GM12864 (cell line): Measurements from ENCODE around the gene KAT2B.

ENCODE experiments used
- DNase-seq: peaks from one replicate; pipeline ENCODE4 v3.0.0-alpha.2; 2011; ENCODE audit warnings: low read depth
- H3K4me3 ChIP-seq: 2 replicates; pipeline ENCODE4 v1.5.1; 2011; ENCODE audit warnings: mild to moderate bottlenecking, low read depth, low read length, control low read depth
- TF ChIP-seq, protein P1 (sequence below): IDR thresholded peaks from 2 replicates; pipeline ENCODE4 v1.5.1; 2011; ENCODE audit warnings: low read depth, mild to moderate bottlenecking, moderate library complexity, low read length, control low read depth, inconsistent platforms; ENCODE audit errors: missing control alignments

KAT2B gene

DNA sequence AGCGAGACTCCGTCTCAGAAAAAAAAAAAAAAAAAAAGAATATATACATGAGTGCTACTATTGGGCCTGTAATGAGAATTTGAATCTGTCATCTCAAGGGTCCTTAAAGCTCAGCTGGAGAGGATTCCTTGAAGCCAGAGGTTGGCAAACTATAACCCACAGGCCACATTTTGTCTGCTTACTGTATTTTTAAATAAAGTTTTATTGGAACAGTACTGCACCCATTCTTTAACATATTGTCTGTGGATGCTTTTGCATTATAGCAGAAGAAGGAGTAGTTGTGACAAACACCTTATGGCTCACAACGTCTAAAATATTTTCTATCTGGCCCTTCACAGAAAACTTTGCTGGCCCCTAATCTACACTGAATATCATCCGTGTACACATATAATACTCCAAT, 85.0 kb downstream of the KAT2B start:
- no peak overlapping the region for H3K4me3 ChIP-seq
- TF ChIP-seq, protein P1, sequence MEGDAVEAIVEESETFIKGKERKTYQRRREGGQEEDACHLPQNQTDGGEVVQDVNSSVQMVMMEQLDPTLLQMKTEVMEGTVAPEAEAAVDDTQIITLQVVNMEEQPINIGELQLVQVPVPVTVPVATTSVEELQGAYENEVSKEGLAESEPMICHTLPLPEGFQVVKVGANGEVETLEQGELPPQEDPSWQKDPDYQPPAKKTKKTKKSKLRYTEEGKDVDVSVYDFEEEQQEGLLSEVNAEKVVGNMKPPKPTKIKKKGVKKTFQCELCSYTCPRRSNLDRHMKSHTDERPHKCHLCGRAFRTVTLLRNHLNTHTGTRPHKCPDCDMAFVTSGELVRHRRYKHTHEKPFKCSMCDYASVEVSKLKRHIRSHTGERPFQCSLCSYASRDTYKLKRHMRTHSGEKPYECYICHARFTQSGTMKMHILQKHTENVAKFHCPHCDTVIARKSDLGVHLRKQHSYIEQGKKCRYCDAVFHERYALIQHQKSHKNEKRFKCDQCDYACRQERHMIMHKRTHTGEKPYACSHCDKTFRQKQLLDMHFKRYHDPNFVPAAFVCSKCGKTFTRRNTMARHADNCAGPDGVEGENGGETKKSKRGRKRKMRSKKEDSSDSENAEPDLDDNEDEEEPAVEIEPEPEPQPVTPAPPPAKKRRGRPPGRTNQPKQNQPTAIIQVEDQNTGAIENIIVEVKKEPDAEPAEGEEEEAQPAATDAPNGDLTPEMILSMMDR: no peak
- DNase-seq: no peak

DNA sequence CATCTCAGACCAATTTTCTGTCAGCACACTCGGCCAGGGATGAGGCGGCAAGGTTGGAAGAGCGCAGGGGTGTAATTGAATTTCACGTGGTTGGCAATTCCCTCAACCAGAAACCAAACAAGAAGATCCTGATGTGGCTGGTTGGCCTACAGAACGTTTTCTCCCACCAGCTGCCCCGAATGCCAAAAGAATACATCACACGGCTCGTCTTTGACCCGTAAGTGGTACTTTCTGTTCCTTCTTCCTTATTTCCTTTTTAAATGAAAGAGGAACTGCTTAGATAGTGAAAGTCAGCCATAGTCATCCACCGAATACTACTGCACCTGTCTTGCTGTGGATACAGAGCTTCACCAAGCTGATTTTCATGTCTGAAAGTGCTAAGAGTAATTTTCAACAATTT, 85.7 kb downstream of the KAT2B start:
- peak overlapping the region; percentile 27 for H3K4me3 ChIP-seq
- peak; percentile 75 for DNase-seq
- TF ChIP-seq, protein P1: no peak

DNA sequence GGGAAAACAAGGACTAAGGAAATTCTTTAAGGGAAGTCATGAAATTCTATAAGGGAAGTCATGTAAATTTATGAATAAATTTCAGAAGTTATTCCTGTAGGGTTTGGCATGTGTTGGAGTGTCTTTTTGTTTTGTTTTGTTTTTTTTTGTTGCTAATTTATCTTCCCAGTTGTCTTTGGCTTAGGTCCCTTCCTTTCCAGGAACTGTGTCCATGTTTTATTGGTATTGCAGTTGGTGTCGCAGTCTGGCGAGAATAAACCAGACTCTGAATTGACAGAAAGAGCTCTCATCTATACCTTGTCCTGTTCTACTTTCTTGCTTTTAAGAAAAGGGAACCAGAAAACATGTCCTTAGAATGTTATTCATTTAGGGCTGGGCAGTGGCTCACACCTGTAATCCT, 88.1 kb downstream of the KAT2B start:
- TF ChIP-seq, protein P1: no peak
- no peak overlapping the region for H3K4me3 ChIP-seq
- DNase-seq: no peak

DNA sequence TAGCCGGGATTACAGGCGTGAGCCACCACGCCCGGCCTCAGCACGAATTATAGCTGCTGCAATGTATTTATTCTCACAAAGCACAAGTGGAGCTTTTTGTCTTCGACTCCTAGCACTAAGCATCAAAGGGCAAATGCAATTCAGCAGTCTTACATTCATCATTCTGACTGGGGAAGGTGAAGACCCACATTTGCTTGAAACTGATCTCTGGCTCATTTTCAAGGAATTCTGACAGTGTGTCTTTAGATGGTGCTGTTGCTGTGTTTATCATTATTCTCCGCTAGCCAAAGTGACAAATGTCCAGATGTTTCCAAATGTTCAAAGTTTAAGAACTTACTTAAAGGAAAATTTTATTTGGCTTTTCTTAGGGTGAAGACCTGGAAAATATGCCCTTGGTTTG, 89.9 kb downstream of the KAT2B start:
- TF ChIP-seq, protein P1: no peak
- DNase-seq: no peak
- no peak overlapping the region for H3K4me3 ChIP-seq

- TF ChIP-seq, protein P1: no peak
- DNase-seq: no peak
- H3K4me3 ChIP-seq: no peak overlapping the region
Observed at GRCh38 chr3:20136231-20136630, 96.0 kb downstream of the KAT2B start.

GRCh38 chr3:20137647-20138046, 97.4 kb downstream of the KAT2B start:
- DNase-seq: no peak
- TF ChIP-seq, protein P1: no peak

DNA sequence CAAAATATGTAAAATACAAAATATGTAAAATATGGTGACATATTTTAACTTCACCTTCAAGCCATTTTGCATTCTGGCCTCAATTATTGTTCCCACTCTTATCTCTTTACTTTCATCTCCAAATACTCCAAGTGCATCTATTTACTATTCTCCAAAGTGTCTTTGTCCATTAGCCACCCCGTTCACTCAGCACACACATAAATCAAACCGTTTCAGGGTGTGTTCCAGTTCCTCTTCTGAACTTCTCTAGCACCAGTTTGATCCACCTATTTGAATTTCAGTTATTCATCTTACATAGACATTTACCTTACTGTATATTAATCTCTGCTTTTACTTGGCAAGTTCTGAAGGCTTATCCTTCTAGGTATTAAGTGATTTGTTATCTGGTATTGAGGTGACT, 100.6 kb downstream of the KAT2B start:
- DNase-seq: no peak
- TF ChIP-seq, protein P1: no peak
- no peak overlapping the region for H3K4me3 ChIP-seq

More at GRCh38 chr3:20137647-20138046, 97.4 kb downstream of the KAT2B start:
- no peak overlapping the region for H3K4me3 ChIP-seq
